Right lobe of liver (tissue), 6 donors: Measurements from ENCODE around the gene C2. TPM values are rescaled to one million over a fixed set of nuclear protein-coding genes. Genes with fewer than 3 reads are reported as not detected.
"Not testable (repeated sequence)": the region's sequence is repeated elsewhere in the genome, so short reads cannot be mapped to it uniquely, and the experiment has no call there.

Experiments used
- ATAC-seq, 4 donors: fragments of 200-7000 bp; cut with Tn5 transposase; one replicate each; pipeline ENCODE4 v1.9.1; 2020; ENCODE audit warnings: mild to moderate bottlenecking in 4 of 4, moderate library complexity in 4 of 4
- DNase-seq, 3 donors: peaks; one replicate each; pipeline ENCODE4 v3.0.0-alpha.2; 2020
- H3K27ac ChIP-seq, 3 donors: fragments of 200-600 bp; one replicate each; pipeline ENCODE4 v1.8.0; 2022
- H3K27me3 ChIP-seq, 2 donors: fragments of 200-600 bp; one replicate each; pipeline ENCODE4 v1.8.0; 2022
- H3K36me3 ChIP-seq, 4 donors: fragments of 200-600 bp; sonication (generic) in 1 of 4; one replicate each; pipeline versions ENCODE4 v1.5.1 to v1.8.0; 2017 to 2022; ENCODE audit warnings: control low read depth in 1 of 4
- H3K4me1 ChIP-seq, 4 donors: fragments of 200-600 bp; sonication (generic) in 1 of 4; one replicate each; pipeline versions ENCODE4 v1.5.1 to v1.8.0; 2017 to 2022; ENCODE audit warnings: control low read depth in 1 of 4
- H3K4me3 ChIP-seq, 3 donors: fragments of 200-600 bp; one replicate each; pipeline ENCODE4 v1.8.0; 2022
- H3K9me3 ChIP-seq, 4 donors: fragments of 200-600 bp; sonication (generic) in 1 of 4; one replicate each; pipeline versions ENCODE4 v1.5.1 to v1.8.0; 2017 to 2022; ENCODE audit warnings: control low read depth in 1 of 4
- CTCF ChIP-seq, 4 donors: fragments of 200-600 bp in 3 of 4; fragments of 450-650 bp in 1 of 4; IDR thresholded peaks; one replicate each; pipeline versions ENCODE4 v1.5.1 to v1.8.0; 2016 to 2022; ENCODE audit warnings: antibody characterized with exemption in 4 of 4, mild to moderate bottlenecking in 2 of 4
- POLR2A ChIP-seq: fragments of 450-650 bp; IDR thresholded peaks from one replicate; pipeline ENCODE4 v1.6.1; 2017; ENCODE audit warnings: antibody characterized with exemption, mild to moderate bottlenecking
- WGBS: methylation state at CpG from one replicate; pipeline ENCODE4 v1.1.6; 2018; ENCODE audit warnings: low coverage, low lambda C conversion rate; ENCODE audit not compliant: insufficient coverage; ENCODE audit errors: missing lambda C conversion rate; 5-methylcytosine and 5-hydroxymethylcytosine counted together
- intact Hi-C, 2 donors: fragments of 100-400 bp; cut with DNase I; formaldehyde crosslinking; loops; one replicate each; pipeline versions ENCODE4 v1.11.2 to v1.14.1; 2022
- total RNA-seq, 6 experiments: library from RNA; depleted of rRNA in 2 of 6; stranded (reverse); fragments of >200 nt in 2 of 6; fragmentation: NEBNext Ultra II Directional in 3 of 6; extraction: Animal tissue kit (Norgen Biotek cat#: 25700) in 3 of 6; gene quantifications; one replicate each; pipeline versions ENCODE4 v1.1.0 to v1.2.4, GENCODE V29; 2016 to 2023
- donor health status: DM: no; HTN: yes; CAD: no.
- donor health status: DM: no; HTN: no; CAD: no.
- donor health status: DM: no; HTN: no; CAD: no.
- donor health status: DM: no; HTN: yes; CAD: no.
- donor health status: DM: no; HTN: yes; CAD: no.

C2 gene
- total RNA-seq, 6 experiments from 2014 or later: 309 to 739 (median 533) TPM

- DNase-seq: no peak
- Histone ChIP-seq H3K4me1 (peaks cover 0 to 23% (median 7%) of the 10 kb centered on the region in 4 donors), H3K27ac (peak overlapping the region; percentile 88 to 94 (median 90)), H3K4me3 (peak overlapping the region; percentile 56 to 88 (median 78)), H3K36me3 (peaks cover 3 to 33% (median 9%) of the 10 kb centered on the region in 4 donors), H3K27me3 (no peaks in the 10 kb centered on the region), H3K9me3 (no peaks in the 10 kb centered on the region)
- TF ChIP-seq POLR2A (no peak), CTCF (IDR thresholded peaks at IDR 0.05) (no peak)
- 6% methylated on average over 24 of the region's 29 CpGs for WGBS
- ATAC-seq: peak in 2 of 4 donors; percentile 2 to 22
- intact Hi-C loops: no loop called here
These were observed 43.9 kb downstream of the C2 start for GRCh38 chr6:31971279-31971992.

GRCh38 chr6:31971993-31972708 is 44.6 kb downstream of the C2 start, which contains the start of gene DXO:
TSS of gene DXO (minus strand) at chr6:31972138. CDS start at chr6:31971675, 463 bp downstream.
- H3K4me1 ChIP-seq: peaks cover 0 to 23% (median 7%) of the 10 kb centered on the region in 4 donors
- intact Hi-C loops: no loop called here
- TF ChIP-seq CTCF (IDR thresholded peaks at IDR 0.05) (no peak), POLR2A (peak; percentile 51)
- peak; percentile 73 to 91 (median 88) for ATAC-seq
- peak; percentile 93 to 96 (median 95) for DNase-seq
- peak within 1 kb of the TSS; percentile 56 to 88 (median 78) for H3K4me3 ChIP-seq
- no peaks in the 10 kb centered on the region for H3K9me3 ChIP-seq
- 0% methylated on average over 21 of the region's 62 CpGs for WGBS
- peaks cover 0 to 26% (median 7%) of the 10 kb centered on the region in 4 donors for H3K36me3 ChIP-seq
- no peaks in the 10 kb centered on the region for H3K27me3 ChIP-seq
- H3K27ac ChIP-seq: peak within 1 kb of the TSS; percentile 88 to 94 (median 90)

- Histone ChIP-seq H3K4me1 (peaks cover 0 to 29% (median 7%) of the 10 kb centered on the region in 4 donors), H3K4me3 (peak overlapping the region; percentile 56 to 88 (median 78)), H3K9me3 (no peaks in the 10 kb centered on the region), H3K27me3 (no peaks in the 10 kb centered on the region), H3K36me3 (peaks cover 0 to 19% (median 4%) of the 10 kb centered on the region in 4 donors), H3K27ac (peak overlapping the region; percentile 88 to 94 (median 90))
- no peak for ATAC-seq
- no peak for TF ChIP-seq POLR2A
- TF ChIP-seq CTCF (IDR thresholded peaks at IDR 0.05): no peak
- DNase-seq: no peak
- WGBS: 8% methylated on average over 9 of the region's 19 CpGs
- intact Hi-C loops: no loop called here
These were observed 45.3 kb downstream of the C2 start for GRCh38 chr6:31972709-31973350.

GRCh38 chr6:31976065-31976464 is 48.5 kb downstream of the C2 start:
- WGBS: 70% methylated on average over 2 of the region's 30 CpGs
- H3K4me1 ChIP-seq: peaks cover 0 to 43% (median 12%) of the 10 kb centered on the region in 4 donors
- H3K4me3 ChIP-seq, intact Hi-C loops, H3K27ac ChIP-seq, H3K27me3 ChIP-seq, H3K36me3 ChIP-seq, ATAC-seq, H3K9me3 ChIP-seq: not testable (repeated sequence)
- peak in 2 of 3 donors; percentile 14 to 53 for DNase-seq
